SK-N-SH treated with all-trans-retinoic acid at 6 μM for 48 hours (cell line): ENCODE measurements around the gene R3HDM1.

Experiments
- ATAC-seq: fragments of 200-7000 bp; cut with Tn5 transposase; 3 replicates; pipeline ENCODE4 v1.9.1; 2020; ENCODE audit warnings: mild to moderate bottlenecking, moderate library complexity
- CREB5 ChIP-seq: fragments of 250-450 bp; sonication (Bioruptor Pico); IDR thresholded peaks from 2 replicates; pipeline ENCODE4 v1.5.1; 2020; ENCODE audit warnings: low read depth, mild to moderate bottlenecking, moderate library complexity
- CSDC2 ChIP-seq: fragments of 250-450 bp; sonication (Bioruptor Pico); IDR thresholded peaks from 2 replicates; pipeline ENCODE4 v1.5.0; 2020; ENCODE audit warnings: mild to moderate bottlenecking, moderate library complexity
- CSRNP3 ChIP-seq: fragments of 250-450 bp; sonication (Bioruptor Pico); IDR thresholded peaks from 2 replicates; pipeline ENCODE4 v1.5.1; 2021; ENCODE audit warnings: mild to moderate bottlenecking, moderate library complexity
- ESRRG ChIP-seq: fragments of 250-450 bp; sonication (Bioruptor Pico); IDR thresholded peaks from 2 replicates; pipeline ENCODE4 v1.6.1; 2021; ENCODE audit warnings: mild to moderate bottlenecking
- GLIS3 ChIP-seq: fragments of 250-450 bp; sonication (Bioruptor Pico); IDR thresholded peaks from 2 replicates; pipeline ENCODE4 v1.5.0; 2020; ENCODE audit warnings: mild to moderate bottlenecking, moderate library complexity
- ISL1 ChIP-seq: fragments of 250-450 bp; sonication (Bioruptor Pico); IDR thresholded peaks from 2 replicates; pipeline ENCODE4 v2.1.2; 2022; ENCODE audit warnings: mild to moderate bottlenecking, moderate library complexity
- OSR1 ChIP-seq: fragments of 250-450 bp; sonication (Bioruptor Pico); IDR thresholded peaks from 2 replicates; pipeline ENCODE4 v1.8.0; 2022; ENCODE audit warnings: moderate library complexity, mild to moderate bottlenecking, inconsistent platforms
- PATZ1 ChIP-seq: fragments of 250-450 bp; sonication (Bioruptor Pico); IDR thresholded peaks from 2 replicates; pipeline ENCODE4 v1.8.0; 2020; ENCODE audit warnings: mild to moderate bottlenecking, moderate library complexity, borderline replicate concordance
- POU6F1 ChIP-seq: fragments of 250-450 bp; sonication (Bioruptor Pico); IDR thresholded peaks from 2 replicates; pipeline ENCODE4 v1.8.0; 2021; ENCODE audit warnings: low read depth, mild to moderate bottlenecking, moderate library complexity, borderline replicate concordance
- RARB ChIP-seq: fragments of 250-450 bp; sonication (Bioruptor Pico); IDR thresholded peaks from 2 replicates; pipeline ENCODE4 v1.8.0; 2021; ENCODE audit warnings: mild to moderate bottlenecking, moderate library complexity
- SNAI2 ChIP-seq: fragments of 250-450 bp; sonication (Bioruptor Pico); IDR thresholded peaks from 2 replicates; pipeline ENCODE4 v1.5.0; 2020; ENCODE audit warnings: mild to moderate bottlenecking, moderate library complexity
- TCF4 ChIP-seq: fragments of 250-450 bp; sonication (Bioruptor Pico); IDR thresholded peaks from 2 replicates; pipeline ENCODE4 v1.8.0; 2021; ENCODE audit warnings: mild to moderate bottlenecking, moderate library complexity, borderline replicate concordance
- TOX ChIP-seq: fragments of 250-450 bp; sonication (Bioruptor Pico); IDR thresholded peaks from 2 replicates; pipeline ENCODE4 v1.8.0; 2021; ENCODE audit warnings: mild to moderate bottlenecking, moderate library complexity, borderline replicate concordance
- TSHZ2 ChIP-seq: fragments of 250-450 bp; sonication (Bioruptor Pico); IDR thresholded peaks from 2 replicates; pipeline ENCODE4 v1.5.0; 2020; ENCODE audit warnings: mild to moderate bottlenecking, moderate library complexity
- ZC3H10 ChIP-seq: fragments of 250-450 bp; sonication (Bioruptor Pico); IDR thresholded peaks from 2 replicates; pipeline ENCODE4 v1.5.1; 2021; ENCODE audit warnings: mild to moderate bottlenecking, moderate library complexity
- ZFP30 ChIP-seq: fragments of 450-650 bp; formaldehyde crosslinking; IDR thresholded peaks from 2 replicates; pipeline ENCODE4 v1.5.0; 2022; ENCODE audit warnings: mild to moderate bottlenecking, moderate library complexity
- ZNF565 ChIP-seq: fragments of 450-650 bp; formaldehyde crosslinking; conservative IDR thresholded peaks from 2 replicates; pipeline ENCODE4 v1.5.0; 2020; ENCODE audit warnings: low read depth, mild to moderate bottlenecking, moderate library complexity
- ZNF8 ChIP-seq: fragments of 450-650 bp; formaldehyde crosslinking; IDR thresholded peaks from 2 replicates; pipeline ENCODE4 v1.5.0; 2020; ENCODE audit warnings: mild to moderate bottlenecking, moderate library complexity

Gene R3HDM1

GRCh38 chr2:135694711-135695110, 163.4 kb downstream of the R3HDM1 start:
- TF ChIP-seq OSR1 (CRISPR knock-in tag), result no peak
- TF ChIP-seq ZNF8 (CRISPR knock-in tag), result no peak
- TF ChIP-seq CSRNP3 (CRISPR knock-in tag), result no peak
- no peak for TF ChIP-seq GLIS3 (CRISPR knock-in tag)
- TF ChIP-seq PATZ1 (CRISPR knock-in tag), result no peak
- no peak for TF ChIP-seq ISL1
- TF ChIP-seq ZNF565 (CRISPR knock-in tag), result no peak
- no peak for TF ChIP-seq ZC3H10 (CRISPR knock-in tag)
- no peak for TF ChIP-seq TCF4
- TF ChIP-seq ESRRG (CRISPR knock-in tag), result no peak
- ATAC-seq, result no peak

- no peak for ATAC-seq
- TF ChIP-seq ESRRG (CRISPR knock-in tag), result no peak
- no peak for TF ChIP-seq OSR1 (CRISPR knock-in tag)
- TF ChIP-seq CSRNP3 (CRISPR knock-in tag), result no peak
- no peak for TF ChIP-seq POU6F1
- no peak for TF ChIP-seq ZC3H10 (CRISPR knock-in tag)
- no peak for TF ChIP-seq GLIS3 (CRISPR knock-in tag)
- no peak for TF ChIP-seq ZFP30 (CRISPR knock-in tag)
- TF ChIP-seq RARB (CRISPR knock-in tag), result no peak
- TF ChIP-seq TSHZ2 (CRISPR knock-in tag), result no peak
- TF ChIP-seq PATZ1 (CRISPR knock-in tag), result no peak
- TF ChIP-seq CREB5 (CRISPR knock-in tag), result no peak
- TF ChIP-seq TOX (CRISPR knock-in tag), result no peak
- no peak for TF ChIP-seq SNAI2 (CRISPR knock-in tag)
- TF ChIP-seq CSDC2 (CRISPR knock-in tag), result no peak
Measured at GRCh38 chr2:135698838-135699237, 167.6 kb downstream of the R3HDM1 start.
